Measurements from ENCODE around the gene MSI2. TPM values are rescaled to one million over a fixed set of nuclear protein-coding genes. Genes with fewer than 3 reads are reported as not detected.
A peak's percentile ranks its signal among the peaks of the same experiment; 100 is the strongest.

The MSI2 gene
- total RNA-seq, 1 donor from 2014 or later = 144 TPM

DNA sequence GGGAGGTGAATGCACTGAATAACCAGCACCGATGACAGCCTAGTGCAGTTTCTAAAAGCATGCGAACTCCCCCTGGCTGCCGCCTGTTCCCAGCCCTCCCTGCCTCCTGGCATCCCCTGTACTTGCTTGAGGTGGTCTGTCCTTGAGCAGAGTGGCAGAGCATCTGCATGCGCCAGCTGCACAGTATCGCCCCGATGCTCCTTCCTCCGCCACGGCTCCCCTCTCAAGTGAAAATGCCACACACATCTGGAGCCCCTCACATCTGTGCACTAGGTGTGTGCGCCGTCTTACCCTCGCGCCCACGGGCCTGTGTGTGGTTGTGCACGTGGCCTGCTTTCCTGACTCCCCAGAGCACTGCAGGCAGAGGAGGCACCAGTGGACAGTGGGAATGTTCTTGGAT, 376.9 kb downstream of the MSI2 start:
- Mint-ChIP-seq H3K27ac (no peak overlapping the region), H3K9me3 (peaks cover 6% of the 10 kb centered on the region), H3K4me3 (no peak overlapping the region), H3K4me1 (peaks cover 10% of the 10 kb centered on the region), H3K27me3 (ENCODE audit: low read depth) (no peaks in the 10 kb centered on the region), H3K36me3 (peaks cover 38% of the 10 kb centered on the region)
- DNase-seq (ENCODE audit: low spot score in 2 of 2, unreplicated experiment in 2 of 2) = no peak
- TF ChIP-seq, protein P1, sequence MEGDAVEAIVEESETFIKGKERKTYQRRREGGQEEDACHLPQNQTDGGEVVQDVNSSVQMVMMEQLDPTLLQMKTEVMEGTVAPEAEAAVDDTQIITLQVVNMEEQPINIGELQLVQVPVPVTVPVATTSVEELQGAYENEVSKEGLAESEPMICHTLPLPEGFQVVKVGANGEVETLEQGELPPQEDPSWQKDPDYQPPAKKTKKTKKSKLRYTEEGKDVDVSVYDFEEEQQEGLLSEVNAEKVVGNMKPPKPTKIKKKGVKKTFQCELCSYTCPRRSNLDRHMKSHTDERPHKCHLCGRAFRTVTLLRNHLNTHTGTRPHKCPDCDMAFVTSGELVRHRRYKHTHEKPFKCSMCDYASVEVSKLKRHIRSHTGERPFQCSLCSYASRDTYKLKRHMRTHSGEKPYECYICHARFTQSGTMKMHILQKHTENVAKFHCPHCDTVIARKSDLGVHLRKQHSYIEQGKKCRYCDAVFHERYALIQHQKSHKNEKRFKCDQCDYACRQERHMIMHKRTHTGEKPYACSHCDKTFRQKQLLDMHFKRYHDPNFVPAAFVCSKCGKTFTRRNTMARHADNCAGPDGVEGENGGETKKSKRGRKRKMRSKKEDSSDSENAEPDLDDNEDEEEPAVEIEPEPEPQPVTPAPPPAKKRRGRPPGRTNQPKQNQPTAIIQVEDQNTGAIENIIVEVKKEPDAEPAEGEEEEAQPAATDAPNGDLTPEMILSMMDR (IDR thresholded peaks at IDR 0.05; ENCODE audit: unreplicated experiment) = no peak

DNA sequence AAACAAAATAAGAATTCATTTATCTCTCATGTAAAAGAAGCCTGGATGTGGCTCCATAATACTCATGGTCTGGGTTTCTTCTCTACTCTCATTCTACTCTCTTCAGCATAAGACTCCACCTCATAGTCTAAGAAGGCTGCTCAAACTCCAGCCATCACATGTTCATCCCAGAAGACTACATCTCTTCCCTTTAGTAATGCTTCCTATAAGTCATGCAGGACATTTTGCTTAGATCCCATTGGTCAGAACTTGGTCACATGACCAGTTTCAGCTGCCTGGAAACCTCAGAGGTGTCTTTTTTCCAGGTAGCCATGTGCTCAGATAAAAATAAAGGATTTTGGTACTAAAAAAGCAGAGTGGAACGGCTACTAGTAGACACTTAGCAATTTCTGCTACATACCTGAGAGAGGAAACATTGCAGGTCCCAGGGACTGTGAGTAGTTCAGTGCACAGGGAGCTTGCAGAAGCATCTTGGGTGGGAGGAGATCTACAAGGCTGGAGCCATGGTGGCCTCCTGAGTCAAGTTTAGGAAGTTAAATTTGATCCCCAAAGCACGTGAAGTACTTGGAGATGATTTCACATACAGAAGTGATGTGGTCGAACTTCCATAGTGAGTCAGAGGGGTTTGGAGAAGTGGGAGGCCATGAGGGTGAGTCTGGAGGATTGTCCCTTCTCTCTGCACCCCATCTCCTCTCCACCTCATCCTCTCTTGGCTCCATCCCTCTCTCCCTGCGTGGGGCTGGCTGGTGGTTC, 378.6 kb downstream of the MSI2 start:
- Mint-ChIP-seq H3K27me3 (ENCODE audit: low read depth) (no peaks in the 10 kb centered on the region), H3K9me3 (peaks cover 6% of the 10 kb centered on the region), H3K27ac (no peak overlapping the region), H3K4me1 (peaks cover 10% of the 10 kb centered on the region), H3K4me3 (no peak overlapping the region), H3K36me3 (peaks cover 30% of the 10 kb centered on the region)
- TF ChIP-seq, protein P1 (IDR thresholded peaks at IDR 0.05; ENCODE audit: unreplicated experiment) = no peak
- DNase-seq (ENCODE audit: low spot score in 2 of 2, unreplicated experiment in 2 of 2) = no peak

DNA sequence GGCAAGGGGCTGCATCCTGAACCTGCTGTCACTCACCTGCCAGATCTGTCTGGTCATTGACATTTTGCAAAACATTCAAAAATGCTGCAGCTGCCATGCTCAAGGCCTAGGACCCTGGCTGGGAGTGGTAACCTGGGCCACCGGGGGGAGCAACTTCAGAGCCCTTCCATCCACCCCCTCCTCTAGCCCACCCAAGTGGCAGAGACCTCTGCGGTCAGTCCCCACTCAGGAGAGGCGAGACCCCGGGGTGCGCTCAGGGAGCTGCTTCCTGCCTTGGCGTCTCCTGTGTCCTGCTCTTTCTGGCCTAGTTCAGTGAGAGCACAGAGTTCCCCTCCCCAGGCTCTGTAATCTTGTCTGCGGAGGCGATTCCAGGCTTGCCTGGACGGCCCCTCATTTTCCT, 380.0 kb downstream of the MSI2 start:
- peaks cover 31% of the 10 kb centered on the region for H3K36me3 Mint-ChIP-seq
- peaks cover 10% of the 10 kb centered on the region for H3K4me1 Mint-ChIP-seq

DNA sequence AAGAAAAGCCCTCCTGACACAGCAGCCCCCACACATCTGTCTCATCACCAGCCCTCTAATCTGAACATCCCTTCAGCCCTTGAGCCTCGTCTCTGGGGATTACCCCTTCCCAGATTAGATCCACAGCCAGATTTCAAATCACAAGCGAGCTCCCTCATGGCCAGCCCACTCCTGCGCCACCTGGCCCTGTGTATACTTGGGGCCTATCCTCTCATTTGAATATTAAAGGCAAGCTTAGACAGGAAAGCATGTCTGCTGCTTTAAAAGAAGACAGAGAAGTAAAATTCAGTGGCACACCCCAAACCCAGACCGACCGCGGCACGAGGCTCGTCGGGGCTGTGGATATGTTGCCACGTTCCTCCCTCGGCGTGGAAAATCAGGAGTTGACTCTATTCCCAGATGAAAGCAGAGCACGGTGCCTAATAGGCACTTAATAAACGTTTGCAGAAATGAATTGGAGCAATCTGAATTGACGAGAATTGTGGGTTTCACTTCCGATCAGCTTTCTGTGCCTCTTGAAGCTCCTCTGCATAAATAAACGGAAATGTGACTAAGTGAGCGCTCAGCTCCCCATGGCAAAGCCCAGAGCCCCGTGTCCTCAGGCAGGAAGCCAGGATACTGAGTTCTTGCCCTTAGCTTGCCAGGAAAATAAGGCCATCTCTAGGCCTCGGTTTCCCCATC, 380.8 kb downstream of the MSI2 start:
- TF ChIP-seq, protein P1 (IDR thresholded peaks at IDR 0.05; ENCODE audit: unreplicated experiment) = no peak
- H3K27me3 Mint-ChIP-seq (ENCODE audit: low read depth) = no peaks in the 10 kb centered on the region
- peak overlapping the region; percentile 89 for H3K27ac Mint-ChIP-seq
- no peak overlapping the region for H3K4me3 Mint-ChIP-seq
- H3K9me3 Mint-ChIP-seq = peaks cover 6% of the 10 kb centered on the region
- H3K4me1 Mint-ChIP-seq = peaks cover 10% of the 10 kb centered on the region
- peaks cover 25% of the 10 kb centered on the region for H3K36me3 Mint-ChIP-seq
- no peak for DNase-seq (ENCODE audit: low spot score in 2 of 2, unreplicated experiment in 2 of 2)

More for the DNA sequence above, 380.0 kb downstream of the MSI2 start:
- Mint-ChIP-seq H3K27ac (peak overlapping the region; percentile 89), H3K4me3 (no peak overlapping the region), H3K9me3 (peaks cover 6% of the 10 kb centered on the region), H3K27me3 (ENCODE audit: low read depth) (no peaks in the 10 kb centered on the region)
- DNase-seq (ENCODE audit: low spot score in 2 of 2, unreplicated experiment in 2 of 2) = no peak
- TF ChIP-seq, protein P1 (IDR thresholded peaks at IDR 0.05; ENCODE audit: unreplicated experiment) = no peak

DNA sequence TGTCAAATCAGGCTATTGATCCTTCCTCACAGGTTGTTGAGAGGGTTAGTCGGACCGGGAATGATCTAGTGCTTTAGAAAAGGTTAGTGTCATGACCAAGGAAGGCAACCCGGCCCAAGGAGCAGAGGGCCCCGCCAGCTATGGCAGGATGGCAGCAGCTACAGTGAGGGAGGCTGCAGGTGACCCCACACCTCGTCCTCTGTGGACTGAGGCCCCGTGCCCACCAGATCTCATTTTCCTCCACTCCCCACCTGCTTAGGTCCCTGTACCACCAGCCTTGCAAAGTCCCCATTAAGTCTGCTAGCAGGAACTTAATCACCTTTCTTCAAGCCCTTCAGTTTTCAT, 381.3 kb downstream of the MSI2 start:
- TF ChIP-seq, protein P1 (IDR thresholded peaks at IDR 0.05; ENCODE audit: unreplicated experiment) = no peak
- no peak overlapping the region for H3K27ac Mint-ChIP-seq
- H3K36me3 Mint-ChIP-seq = peaks cover 25% of the 10 kb centered on the region
- H3K4me3 Mint-ChIP-seq = no peak overlapping the region
- no peak for DNase-seq (ENCODE audit: low spot score in 2 of 2, unreplicated experiment in 2 of 2)
- H3K27me3 Mint-ChIP-seq (ENCODE audit: low read depth) = no peaks in the 10 kb centered on the region
- peaks cover 6% of the 10 kb centered on the region for H3K9me3 Mint-ChIP-seq
- peaks cover 10% of the 10 kb centered on the region for H3K4me1 Mint-ChIP-seq

Measured in mesothelial cell of epicardium (in vitro differentiated cells).